HG03045 (cell line): Measurements from ENCODE around the gene MINDY1.

ENCODE experiments used
- ATAC-seq: cut with Tn5 transposase; IDR thresholded peaks from one replicate; pipeline ENCODE4 v1.9.1; 2021; ENCODE audit warnings: mild to moderate bottlenecking, moderate library complexity; ENCODE audit not compliant: unreplicated experiment

Gene MINDY1

GRCh38 chr1:150968491-150968890 is 38.2 kb downstream of the MINDY1 start:
- no peak for ATAC-seq

DNA sequence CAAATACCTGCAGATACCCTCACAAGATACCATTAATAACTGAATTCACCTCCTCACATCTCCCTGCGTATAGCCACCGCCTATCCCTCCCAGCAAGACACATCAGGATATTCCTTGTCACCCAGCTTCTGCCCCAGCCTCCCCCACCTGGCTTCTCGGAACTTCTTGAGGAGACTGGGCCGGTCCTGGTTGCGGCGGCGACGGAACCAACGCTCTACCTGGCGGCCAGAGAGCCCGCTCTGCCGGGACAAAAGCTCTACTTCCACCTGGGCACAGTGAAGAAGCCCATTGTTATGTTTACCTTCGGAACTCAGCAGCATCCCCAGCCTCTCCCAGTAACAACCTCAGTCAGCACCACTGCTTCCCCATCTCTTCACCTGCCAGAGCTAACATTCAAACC is 38.8 kb downstream of the MINDY1 start:
- ATAC-seq: no peak

GRCh38 chr1:150966011-150966410 is 40.7 kb downstream of the MINDY1 start:
- ATAC-seq: no peak

GRCh38 chr1:150965605-150966004 is 41.1 kb downstream of the MINDY1 start:
- ATAC-seq: no peak

DNA sequence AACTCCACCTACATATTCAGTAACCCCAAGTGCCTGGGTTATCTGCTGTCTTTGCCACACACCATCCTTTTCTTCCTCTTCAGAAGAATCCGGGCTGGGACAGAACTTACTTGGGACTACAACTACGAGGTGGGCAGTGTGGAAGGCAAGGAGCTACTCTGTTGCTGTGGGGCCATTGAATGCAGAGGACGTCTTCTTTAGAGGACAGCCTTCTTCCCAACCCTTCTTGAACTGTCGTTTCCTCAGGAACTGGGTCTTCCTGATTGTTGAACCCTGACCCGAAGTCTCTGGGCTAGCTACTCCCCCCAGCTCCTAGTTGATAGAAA is 42.6 kb downstream of the MINDY1 start:
- ATAC-seq: no peak

DNA sequence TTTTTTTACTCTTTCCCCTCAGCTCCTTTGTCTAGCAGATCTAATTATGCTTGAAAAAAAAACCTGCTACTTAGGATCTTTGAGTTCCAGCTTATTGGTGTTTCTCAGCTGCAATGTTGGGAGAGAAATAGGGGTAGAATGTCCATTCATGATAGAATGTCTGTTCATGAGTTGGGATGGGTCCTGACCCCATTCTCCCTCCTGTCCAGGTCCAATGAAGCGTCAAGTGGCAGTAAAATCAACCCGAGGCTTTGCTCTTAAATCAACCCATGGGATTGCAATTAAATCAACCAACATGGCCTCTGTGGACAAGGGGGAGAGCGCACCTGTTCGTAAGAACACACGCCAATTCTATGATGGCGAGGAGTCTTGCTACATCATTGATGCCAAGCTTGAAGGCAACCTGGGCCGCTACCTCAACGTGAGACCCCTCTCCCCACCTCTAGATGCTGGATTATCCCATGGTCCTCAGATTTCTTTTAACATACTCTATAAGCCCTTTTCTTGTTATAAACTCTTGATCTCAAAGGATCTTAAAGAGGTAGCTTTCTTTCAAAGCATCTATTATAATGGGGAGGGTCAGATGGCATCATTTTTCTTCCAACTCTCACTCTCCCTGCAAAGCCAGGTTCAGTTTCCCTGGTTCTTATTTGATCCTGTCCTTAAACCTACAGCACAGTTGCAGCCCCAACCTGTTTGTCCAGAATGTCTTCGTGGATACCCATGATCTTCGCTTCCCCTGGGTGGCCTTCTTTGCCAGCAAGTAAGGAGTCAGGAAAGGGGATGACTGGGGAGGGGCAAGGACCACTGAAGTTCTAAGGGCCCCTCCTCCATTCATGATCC is 43.2 kb downstream of the MINDY1 start:
- ATAC-seq: no peak

DNA sequence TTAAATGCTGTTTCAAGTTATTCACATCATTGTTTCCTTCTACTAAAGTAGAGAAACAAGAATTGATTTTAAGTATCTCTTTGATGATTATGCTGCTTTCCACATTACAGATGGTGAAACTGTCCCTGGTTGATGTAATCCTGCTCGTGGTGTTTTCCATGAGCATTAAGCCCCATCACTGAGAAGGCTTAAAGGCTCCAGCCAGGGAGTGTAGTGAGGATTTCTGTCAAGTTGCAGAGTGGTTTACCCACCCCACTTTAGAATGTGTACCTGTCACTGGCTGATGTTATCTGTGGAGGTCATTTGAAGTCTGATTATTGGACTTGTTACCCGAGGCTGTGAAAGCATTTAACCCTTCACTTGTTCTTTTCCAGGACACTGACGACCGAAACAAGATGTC is 44.9 kb downstream of the MINDY1 start:
- no peak for ATAC-seq

DNA sequence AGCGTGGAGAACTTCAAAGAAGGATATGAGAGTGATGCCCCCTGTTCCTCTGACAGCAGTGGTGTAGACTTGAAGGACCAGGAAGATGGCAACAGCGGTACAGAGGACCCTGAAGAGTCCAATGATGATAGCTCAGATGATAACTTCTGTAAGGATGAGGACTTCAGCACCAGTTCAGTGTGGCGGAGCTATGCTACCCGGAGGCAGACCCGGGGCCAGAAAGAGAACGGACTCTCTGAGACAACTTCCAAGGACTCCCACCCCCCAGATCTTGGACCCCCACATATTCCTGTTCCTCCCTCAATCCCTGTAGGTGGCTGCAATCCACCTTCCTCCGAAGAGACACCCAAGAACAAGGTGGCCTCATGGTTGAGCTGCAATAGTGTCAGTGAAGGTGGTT is 46.1 kb downstream of the MINDY1 start:
- ATAC-seq: no peak

DNA sequence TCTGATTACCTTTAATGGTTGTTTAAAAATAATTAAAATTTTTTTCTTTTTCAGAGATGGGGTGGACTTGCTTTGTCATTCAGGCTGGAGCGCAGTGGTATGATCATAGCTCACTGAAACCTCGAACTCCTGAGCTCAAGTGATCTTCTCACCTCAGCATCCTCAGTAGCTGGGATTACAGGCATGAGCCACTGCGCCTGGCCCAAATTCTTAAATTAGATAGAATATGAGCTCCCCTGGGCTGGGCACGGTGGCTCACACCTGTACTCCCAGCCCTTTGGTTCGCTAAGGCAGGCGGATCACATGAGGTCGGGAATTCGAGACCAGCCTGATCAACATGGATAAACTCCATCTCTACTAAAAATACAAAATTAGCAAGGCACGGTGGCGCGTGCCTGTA is 49.0 kb downstream of the MINDY1 start:
- no peak for ATAC-seq

DNA sequence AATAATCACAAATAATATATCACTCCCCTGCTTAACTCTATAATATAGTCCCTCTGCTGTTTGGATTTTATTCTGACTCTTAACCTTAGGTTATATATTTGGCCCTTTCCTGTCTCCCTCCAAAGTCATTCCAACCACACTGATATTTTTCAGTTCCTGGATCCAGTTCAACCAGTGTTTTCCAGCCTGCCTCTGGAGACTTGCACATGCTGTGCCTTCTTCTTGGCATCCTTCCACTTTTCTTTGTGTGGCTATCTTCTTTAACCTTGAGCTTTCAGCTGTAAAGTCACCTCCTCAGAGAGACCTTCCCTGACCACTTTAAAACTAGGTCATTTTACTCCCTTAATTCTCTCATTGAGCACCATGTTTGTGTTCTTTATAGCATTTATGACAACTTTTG is 51.4 kb downstream of the MINDY1 start:
- no peak for ATAC-seq

GRCh38 chr1:150954708-150955107 is 52.0 kb downstream of the MINDY1 start:
- no peak for ATAC-seq
